HG02943 (cell line): ENCODE measurements around the gene FAM72D.
"Not testable (repeated sequence)": the region's sequence is repeated elsewhere in the genome, so short reads cannot be mapped to it uniquely, and the experiment has no call there.

ENCODE experiments used
- ATAC-seq: cut with Tn5 transposase; IDR thresholded peaks from one replicate; pipeline ENCODE4 v1.9.1; 2021; ENCODE audit warnings: mild to moderate bottlenecking, low read depth, moderate library complexity; ENCODE audit not compliant: unreplicated experiment

FAM72D gene

DNA sequence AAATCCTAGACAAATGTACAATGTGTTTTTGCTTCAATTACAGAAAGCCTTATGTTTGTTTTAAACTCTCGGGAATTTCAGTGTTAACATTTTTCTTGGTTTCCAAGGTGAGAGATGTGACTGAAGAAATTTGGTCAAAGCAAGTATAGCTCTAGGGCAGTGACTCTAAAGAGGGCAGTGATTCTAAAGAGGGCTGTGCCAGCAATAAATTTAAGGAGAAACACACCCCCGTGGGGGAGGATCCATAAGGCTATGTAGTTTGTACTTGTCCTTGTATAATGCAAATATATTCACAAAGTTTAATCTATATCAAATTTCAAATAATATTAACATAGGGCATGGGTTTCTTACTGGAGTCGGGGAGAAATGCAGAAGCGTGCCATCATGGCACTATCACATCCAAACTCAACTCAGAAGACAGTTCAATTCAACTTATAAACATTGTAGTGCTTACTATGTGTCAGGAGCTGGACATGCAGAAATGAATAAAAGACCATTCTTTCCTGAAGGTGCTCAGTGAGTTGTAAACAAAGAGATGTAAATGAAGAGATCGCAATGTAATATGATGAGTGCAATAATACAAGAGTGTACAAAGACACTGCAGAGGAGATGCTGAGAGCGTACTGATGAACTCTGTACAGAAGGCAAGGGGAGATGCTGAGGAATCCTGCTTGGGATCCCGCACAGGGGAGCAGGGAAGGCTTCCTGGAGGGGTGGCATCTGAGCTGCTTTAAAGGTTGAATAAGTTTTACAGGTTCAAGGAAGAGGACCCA is 13.1 kb upstream of the FAM72D start:
- ATAC-seq = not testable (repeated sequence)

DNA sequence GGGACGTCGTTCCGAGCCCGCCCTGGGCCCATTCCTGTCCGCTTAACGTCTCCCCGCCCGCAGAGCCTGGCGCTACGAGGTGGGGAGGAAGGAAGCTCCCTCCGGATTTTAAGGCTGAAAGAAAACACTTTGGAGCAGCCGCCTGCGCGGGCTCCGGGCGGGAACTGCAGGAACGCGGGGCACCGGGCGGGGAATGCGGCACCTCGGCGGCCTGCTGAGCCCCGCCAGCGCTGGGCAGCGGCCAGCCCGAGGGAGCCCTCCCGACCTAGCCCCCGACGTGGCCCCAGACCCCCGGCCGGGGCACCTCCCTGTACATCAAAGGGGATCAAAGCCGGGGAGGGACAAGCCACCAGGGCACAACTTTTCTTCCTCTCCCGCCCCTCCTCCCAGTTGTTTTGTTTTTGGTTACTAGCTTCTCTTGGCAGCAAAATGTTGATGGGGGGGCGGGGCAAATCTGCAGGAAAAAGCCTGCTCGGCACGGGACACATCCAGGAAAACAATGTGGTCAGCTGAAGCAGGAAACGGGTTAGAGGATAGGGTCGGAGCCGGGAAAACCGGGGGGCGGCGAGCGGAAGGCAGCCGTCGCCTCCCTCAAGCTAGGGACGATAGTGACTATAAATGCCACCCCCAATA is 2.1 kb upstream of the FAM72D start:
- not testable (repeated sequence) for ATAC-seq

DNA sequence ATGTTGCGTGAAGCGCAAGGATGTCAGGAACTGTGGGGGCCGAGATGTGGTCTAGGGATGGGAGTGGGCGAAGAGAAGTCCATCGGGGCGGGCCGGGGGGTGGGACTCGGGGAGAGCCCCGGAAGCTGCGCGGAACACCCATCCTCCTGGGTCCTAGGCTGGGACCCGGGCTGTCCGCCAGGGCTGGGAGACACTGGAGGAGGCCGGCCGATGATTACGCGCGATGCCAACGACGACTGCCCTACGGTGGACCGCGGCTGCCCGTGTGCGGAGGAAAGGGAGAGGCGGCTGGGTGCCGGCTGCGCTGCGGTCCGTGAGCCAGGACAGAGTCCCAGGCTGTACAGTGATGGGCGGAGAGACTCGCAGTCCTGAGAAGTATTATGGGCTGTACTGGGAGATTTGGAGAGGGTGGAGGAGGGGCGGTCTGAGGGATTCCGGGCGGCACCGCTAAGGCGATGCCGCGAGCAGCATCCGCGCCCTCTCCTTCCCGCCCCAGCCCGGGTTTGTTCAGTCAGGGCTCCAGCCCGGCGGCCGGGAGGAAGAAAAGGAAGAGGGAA is 1.0 kb upstream of the FAM72D start:
- ATAC-seq = peak; percentile 13

DNA sequence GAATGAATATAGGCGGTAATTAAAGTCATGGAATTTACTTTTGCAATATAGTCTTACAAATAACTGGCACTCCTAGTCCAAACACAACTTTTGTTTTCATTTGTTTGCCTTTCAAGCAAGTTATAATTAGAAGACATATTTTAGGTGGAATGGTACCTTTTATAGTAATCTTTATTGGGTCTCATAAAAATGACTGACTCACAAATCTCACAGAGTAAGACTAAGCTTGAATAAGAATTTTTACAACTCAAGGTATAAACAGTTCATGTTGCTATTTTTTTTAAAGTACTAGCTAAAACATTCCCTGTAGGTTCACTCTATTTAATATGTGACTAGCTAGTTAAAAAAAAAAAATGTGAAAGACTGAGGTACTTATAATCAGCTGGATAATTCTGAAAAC is 6.0 kb downstream of the FAM72D start:
- not testable (repeated sequence) for ATAC-seq

DNA sequence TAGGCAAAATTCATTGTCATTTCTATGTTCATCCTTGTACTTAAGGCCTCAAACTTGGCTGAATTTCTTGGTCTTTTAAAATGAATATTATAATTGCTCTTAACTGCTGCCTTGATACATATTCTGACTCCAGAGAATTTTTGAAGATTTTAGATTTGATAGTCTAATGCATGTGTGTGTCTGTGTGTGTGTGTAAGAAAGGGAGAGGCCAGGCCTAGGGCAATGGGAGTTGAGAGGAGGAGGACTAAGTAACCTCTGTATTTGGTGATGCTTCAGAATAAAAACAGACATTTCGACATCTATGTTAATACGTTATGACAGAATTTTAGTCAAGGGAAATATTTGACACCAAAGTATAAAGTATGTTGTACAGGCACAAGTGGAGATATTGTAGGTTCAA is 7.5 kb downstream of the FAM72D start:
- ATAC-seq = not testable (repeated sequence)

DNA sequence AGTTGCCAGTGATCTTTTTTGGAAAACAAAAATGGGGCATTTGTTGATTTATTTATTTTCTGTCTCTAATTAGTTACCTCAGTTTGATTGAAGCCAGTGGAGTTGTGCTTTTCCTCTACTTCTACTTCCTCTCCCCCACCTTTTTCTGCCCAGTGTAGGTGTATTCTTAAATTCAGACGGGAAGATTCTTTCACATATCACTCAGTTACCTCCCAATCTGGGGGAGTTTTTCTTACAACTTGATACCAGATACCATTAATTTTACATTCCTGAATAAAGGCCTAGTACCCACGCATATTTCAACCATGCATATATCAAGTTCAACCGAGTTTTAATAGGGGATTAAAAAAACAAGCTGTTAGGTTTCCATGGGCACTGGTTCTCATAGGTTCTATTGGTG is 15.9 kb downstream of the FAM72D start:
- ATAC-seq = not testable (repeated sequence)

DNA sequence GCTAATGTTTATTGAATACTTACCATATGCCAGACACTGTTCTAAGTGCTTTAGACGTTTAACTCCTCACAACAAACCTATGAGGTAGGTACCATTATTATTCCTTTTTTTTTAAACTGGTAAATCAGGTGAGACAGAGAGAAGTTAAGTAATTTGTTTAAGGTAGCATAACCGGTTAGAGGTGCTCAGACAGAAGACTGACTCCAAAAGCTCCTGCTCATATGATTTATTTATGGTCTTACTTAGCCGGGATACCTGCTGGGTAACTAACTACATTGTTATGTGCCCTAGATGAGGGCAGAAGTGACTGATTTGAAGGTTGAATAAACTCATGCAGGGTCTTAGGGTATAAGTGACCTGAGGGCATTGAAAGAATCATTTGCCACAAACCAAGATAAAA is 16.9 kb downstream of the FAM72D start:
- ATAC-seq = not testable (repeated sequence)

DNA sequence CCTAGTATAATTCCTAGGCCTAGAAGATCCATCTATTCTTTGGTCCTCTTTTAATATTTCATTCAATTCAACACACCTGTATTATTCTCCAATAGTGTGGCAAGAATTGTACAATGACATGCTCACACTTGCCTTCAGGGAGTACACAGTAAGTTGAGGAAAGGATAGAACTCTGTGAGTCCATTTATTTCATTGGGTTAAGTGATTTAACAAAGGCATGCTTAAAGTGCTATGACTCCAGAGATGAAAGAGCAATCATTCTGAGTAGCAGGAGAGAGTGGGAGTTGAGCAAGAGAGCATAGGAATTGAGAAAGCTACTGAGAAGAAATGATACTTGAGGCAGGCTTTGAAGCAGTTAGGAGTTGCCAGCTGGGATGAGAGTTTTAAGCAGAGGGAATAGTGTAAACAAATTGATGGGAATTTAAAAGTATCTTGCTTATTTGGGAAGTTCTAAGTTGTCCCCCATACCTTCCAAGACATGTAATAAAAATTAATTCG is 18.8 kb downstream of the FAM72D start:
- not testable (repeated sequence) for ATAC-seq

DNA sequence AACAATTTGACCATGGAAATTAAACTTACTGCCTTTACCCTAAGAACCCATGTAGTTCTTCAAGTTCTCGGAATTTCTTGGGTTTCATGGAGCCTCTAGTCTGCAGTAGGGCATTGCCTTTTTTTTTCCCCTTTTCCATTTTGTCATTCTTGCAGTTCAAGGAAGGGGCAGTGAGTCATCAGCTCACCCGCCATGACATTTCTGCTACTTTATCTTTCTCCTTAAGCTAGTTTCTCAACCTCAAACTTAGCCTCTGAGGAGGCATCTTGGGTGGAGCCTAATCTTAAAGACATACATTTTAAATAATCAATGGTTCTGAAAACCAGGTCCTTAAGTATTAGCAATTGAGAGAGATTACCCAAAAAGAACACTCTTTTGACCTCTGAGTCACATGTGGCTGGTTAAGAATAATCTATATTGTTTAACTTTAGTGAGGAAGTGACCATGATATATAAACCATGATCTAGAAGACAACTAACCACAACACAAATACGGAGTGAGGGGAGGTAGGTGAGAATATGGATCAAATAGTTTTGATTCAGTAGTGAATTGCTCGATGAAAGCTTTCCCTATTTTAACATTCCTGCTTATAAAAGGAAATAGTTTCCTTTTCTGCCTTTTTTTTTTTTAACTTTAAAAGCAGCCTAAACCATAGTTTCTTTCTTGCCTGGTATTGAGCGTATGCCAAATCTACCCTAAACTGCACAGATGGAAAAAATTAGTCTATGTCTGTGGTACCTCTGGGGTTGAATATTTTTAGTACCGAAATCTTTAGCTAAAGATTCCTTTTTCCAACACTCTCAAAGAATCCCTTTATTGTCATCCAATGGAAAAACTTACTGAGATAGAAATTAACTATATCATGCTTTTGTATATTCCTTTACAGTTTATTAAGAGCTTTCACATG is 20.1 kb downstream of the FAM72D start:
- not testable (repeated sequence) for ATAC-seq

DNA sequence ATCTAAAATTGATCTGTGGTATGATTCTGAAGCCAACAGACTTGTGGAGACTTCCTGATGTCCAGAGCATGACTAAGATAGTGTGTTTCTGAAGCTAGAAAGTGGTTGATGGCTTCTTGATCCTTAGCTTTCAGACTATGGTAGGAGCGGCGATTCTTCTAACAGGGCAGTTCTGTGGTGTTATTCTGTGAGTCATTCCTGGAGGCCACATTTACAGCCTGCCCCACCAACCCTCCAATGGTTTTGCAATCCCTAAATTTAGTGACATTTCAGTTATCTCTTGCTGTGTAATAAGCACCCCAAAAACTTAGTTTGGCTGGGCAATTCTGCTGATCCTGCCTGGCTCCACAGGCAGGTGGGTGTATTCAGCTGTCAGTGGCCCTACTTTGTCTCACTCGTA is 24.1 kb downstream of the FAM72D start:
- ATAC-seq = not testable (repeated sequence)

DNA sequence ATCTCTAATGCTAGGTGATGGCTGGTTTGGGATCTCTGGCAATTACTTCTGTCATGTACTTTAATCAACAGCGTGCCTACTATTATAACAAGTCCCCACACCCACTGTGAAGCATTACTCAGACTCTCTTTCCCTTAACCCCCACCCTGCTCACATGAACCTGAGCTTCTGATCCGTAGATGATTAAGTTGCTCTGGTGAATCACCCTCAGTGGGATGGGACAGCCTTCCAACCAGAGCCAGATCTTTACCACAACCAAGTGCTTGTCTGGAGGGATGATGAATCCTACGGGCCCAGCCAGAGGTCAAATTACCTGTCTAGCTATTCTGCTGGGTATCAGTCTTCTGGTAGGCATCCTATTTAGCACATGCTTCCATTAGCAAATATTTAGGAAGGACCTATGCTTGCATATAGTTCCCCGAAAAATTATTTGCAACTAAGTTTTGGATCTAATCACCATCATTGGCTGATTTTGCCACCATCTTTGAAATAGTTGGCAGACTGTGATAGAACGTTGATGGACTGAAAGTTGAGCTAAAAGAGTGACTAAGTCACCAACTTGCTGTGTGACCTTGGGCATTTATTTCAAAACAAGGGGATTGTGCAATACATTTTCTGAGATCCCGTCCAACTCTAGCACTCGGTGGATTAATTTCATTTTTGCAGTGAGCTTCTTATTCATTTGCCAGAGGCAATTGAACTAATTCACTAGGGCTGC is 26.7 kb downstream of the FAM72D start:
- not testable (repeated sequence) for ATAC-seq

DNA sequence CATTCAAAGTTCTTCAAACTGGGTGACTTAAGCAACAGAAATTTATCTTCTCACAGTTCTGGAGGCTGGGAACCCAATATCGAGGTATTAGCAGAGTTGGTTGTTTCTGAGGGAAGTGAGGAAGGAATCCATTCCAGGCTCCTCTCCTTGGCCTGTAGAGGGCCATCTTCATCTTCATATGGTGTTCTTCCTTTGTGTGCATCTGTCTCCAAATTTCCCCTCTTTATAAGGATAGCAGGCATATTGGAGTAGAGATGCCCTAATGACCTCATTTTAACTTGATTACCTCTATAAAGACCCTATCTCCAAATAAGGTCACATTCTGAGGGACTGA is 27.3 kb downstream of the FAM72D start:
- ATAC-seq = not testable (repeated sequence)

DNA sequence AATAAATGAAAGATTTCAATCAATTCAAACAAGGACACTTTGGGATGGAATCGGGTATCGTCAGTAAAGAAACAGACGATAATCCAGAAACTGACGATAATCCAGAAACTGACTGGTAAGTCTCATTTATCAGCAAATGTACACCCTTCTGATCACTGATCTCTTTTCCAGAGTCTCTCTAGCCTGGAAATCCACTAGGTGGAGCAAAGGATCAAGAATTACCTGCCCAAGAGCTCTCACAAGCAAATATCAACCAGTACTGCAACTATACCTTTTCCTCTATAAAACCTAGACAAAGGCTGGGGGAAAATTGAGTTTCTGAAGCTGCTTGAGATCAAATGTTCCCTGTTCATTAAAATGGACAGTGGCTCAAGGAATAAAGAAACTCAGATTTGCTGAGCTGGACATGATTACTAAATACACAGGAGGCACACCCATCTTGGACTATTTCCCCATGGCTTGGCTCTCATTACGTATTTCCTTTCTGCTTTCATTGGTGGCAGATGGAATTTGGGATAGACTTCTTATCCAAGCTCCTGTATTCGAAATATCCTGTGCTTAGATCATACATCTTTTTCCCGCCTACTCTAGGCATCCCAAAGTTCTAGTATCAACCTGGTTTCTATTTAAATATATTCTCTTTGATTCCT is 28.3 kb downstream of the FAM72D start:
- ATAC-seq = not testable (repeated sequence)

DNA sequence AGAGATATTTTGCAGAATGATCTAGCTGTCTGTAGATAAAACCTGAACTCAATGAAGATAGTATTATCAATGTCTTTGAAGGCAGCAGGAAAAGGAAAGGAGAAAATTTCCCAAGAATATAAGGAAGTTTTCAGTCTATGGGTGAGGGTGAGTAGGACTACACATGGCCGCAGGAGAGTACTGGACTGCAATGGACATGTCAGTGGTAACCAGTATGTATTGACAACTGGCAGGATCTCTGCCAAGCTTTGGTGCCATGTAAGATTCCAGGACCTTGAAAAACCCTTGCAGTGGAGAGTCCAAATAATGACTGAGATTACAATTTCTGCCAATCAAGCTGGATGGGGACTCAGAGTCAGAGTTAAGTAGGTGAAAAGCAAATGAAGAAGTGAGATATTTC is 29.3 kb downstream of the FAM72D start:
- ATAC-seq = not testable (repeated sequence)

DNA sequence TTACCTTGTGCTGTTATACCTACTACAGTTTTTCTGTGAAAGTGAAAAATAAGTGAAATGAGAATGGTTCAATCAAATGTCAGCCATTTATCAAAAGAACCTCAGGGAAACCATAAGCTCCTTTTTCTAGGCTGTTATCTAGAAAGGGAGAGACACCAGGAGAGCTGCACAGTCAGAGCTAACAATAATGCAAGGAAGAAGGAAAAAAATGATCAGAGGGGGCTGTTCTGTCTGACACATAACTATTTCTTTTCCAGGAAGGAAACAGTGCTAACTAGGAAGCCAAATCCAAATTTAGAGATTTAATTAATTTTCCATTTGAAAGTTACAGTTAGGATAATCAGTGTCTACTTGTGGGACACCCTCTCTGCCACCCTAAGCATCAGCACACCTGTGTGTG is 31.4 kb downstream of the FAM72D start:
- not testable (repeated sequence) for ATAC-seq

DNA sequence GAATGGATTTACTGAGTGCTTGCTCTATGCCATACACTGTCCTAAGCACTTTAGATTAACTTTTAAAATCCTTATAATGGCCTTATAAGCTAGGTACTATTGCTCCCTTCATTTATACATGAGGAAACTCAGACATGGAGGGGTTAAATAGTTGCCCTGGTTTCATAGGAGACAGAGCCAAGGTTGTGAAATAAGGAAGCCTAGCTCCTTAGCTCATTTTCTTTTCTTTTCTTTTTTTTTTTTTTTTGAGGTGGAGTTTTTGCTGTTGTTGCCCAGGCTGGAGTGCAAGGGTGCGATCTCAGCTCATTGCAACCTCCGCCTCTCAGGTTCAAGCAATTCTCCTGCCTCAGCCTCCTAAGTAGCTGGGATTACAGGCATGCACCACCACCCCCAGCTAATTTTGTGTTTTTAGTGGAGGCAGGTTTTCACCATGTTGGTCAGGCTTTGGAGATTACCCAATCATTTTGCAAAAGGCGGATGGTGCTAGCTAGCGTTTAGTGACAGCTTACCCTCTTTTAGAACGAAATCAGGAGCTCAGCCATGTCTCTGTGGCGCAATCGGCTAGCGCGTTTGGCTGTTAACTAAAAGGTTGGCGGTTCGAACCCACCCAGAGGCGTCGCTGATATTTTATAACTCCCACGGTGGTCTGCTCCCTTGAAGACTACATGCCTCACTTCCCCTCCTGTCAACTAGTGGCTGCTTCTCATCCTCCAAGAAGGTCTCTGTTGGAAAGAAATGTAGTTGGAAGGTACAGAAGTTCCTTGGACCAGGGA is 33.1 kb downstream of the FAM72D start:
- not testable (repeated sequence) for ATAC-seq

DNA sequence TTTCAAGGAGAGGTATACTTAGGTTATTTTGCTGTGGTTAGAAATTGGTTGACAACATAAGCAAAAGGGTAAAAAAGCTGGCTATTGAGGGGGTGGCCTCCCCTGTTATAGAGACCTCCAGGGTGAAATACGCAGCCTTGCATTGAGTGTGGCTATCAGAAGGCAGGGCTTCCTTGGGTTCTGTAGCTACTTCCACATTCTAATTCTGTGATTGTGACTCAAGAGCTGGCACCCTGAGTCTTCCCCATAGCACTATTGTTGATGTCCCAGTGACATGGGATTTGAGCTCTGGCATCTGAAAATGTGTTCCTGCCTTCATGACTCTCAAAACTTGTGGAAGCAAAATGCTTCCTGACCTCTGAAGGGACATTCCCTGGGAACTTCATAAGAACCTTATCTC is 38.7 kb downstream of the FAM72D start:
- ATAC-seq = not testable (repeated sequence)

DNA sequence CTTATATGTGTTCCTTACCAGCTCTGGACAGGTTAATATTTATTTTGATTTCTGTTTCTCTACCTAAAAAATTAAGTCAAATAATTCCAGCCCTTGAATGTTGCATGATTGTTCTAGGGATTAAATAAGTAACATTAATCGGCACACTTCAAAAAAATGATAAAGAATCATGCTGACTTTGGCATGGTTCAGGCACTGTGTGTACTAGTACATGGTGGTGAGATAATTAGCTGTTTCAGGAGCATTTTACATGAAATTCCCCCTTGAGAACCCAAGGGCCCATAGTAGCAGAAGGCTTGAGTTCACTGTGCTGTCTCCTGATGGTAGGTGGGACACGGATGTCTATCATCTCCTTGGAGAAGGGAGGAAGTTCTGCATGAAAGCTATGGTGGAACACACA is 44.8 kb downstream of the FAM72D start:
- not testable (repeated sequence) for ATAC-seq
